Effector memory CD8-positive, alpha-beta T cell (primary cell): Measurements from ENCODE around the gene TPX2.
"Not testable (repeated sequence)": the region's sequence is repeated elsewhere in the genome, so short reads cannot be mapped to it uniquely, and the experiment has no call there.

ENCODE experiments used
- ATAC-seq: fragments of 150-1000 bp; cut with Tn5 transposase; replicated peaks from 2 replicates; pipeline ENCODE4 v1.10.0; 2021; ENCODE audit warnings: mild to moderate bottlenecking, moderate library complexity
- DNase-seq, 3 experiments: peaks; one replicate each; pipeline ENCODE4 v3.0.0; 2021
- H3K27ac Mint-ChIP-seq, 2 donors: one replicate each; pipeline ENCODE4 v1.8.0; 2022; ENCODE audit warnings: mild to moderate bottlenecking in 2 of 2, mixed read lengths in 2 of 2, moderate library complexity in 2 of 2
- H3K27me3 Mint-ChIP-seq, 2 donors: one replicate each; pipeline ENCODE4 v1.8.0; 2022; ENCODE audit warnings: mixed read lengths in 2 of 2
- H3K36me3 Mint-ChIP-seq: one replicate; pipeline ENCODE4 v1.8.0; 2022; ENCODE audit warnings: mild to moderate bottlenecking, moderate library complexity, mixed read lengths; ENCODE audit not compliant: insufficient read depth
- H3K4me1 Mint-ChIP-seq, 2 donors: one replicate each; pipeline ENCODE4 v1.8.0; 2022; ENCODE audit warnings: low read depth in 2 of 2, mixed read lengths in 2 of 2
- H3K4me3 Mint-ChIP-seq, 2 donors: one replicate each; pipeline ENCODE4 v1.8.0; 2022; ENCODE audit warnings: mild to moderate bottlenecking in 2 of 2, mixed read lengths in 2 of 2, moderate library complexity in 2 of 2
- H3K9me3 Mint-ChIP-seq, 2 donors: one replicate each; pipeline ENCODE4 v1.8.0; 2022; ENCODE audit warnings: mixed read lengths in 2 of 2

Gene TPX2

GRCh38 chr20:31811796-31812728, 73.0 kb downstream of the TPX2 start:
- no peaks in the 10 kb centered on the region for H3K27me3 Mint-ChIP-seq
- no peaks in the 10 kb centered on the region for H3K36me3 Mint-ChIP-seq
- no peaks in the 10 kb centered on the region for H3K9me3 Mint-ChIP-seq
- no peaks in the 10 kb centered on the region for H3K4me1 Mint-ChIP-seq
- ATAC-seq = no peak
- no peak overlapping the region for H3K27ac Mint-ChIP-seq
- no peak for DNase-seq
- no peak overlapping the region for H3K4me3 Mint-ChIP-seq

GRCh38 chr20:31813611-31814010, 74.5 kb downstream of the TPX2 start:
- Mint-ChIP-seq H3K36me3 (no peaks in the 10 kb centered on the region), H3K27ac (no peak overlapping the region), H3K9me3 (no peaks in the 10 kb centered on the region), H3K4me3 (no peak overlapping the region), H3K27me3 (no peaks in the 10 kb centered on the region), H3K4me1 (no peaks in the 10 kb centered on the region)
- no peak for ATAC-seq
- no peak for DNase-seq

- H3K4me3 Mint-ChIP-seq, H3K9me3 Mint-ChIP-seq, H3K36me3 Mint-ChIP-seq, DNase-seq, H3K4me1 Mint-ChIP-seq, ATAC-seq, H3K27me3 Mint-ChIP-seq, H3K27ac Mint-ChIP-seq: not testable (repeated sequence)
Observed at GRCh38 chr20:31814142-31814541, 75.1 kb downstream of the TPX2 start.

- Mint-ChIP-seq H3K4me3 (no peak overlapping the region), H3K36me3 (no peaks in the 10 kb centered on the region), H3K27me3 (no peaks in the 10 kb centered on the region), H3K9me3 (no peaks in the 10 kb centered on the region), H3K4me1 (no peaks in the 10 kb centered on the region), H3K27ac (no peak overlapping the region)
- ATAC-seq (no peak), DNase-seq (no peak)
Observed at GRCh38 chr20:31815408-31816188, 76.5 kb downstream of the TPX2 start.

GRCh38 chr20:31816221-31816620, 77.1 kb downstream of the TPX2 start:
- DNase-seq (no peak), ATAC-seq (no peak)
- no peak overlapping the region for H3K4me3 Mint-ChIP-seq
- H3K4me1 Mint-ChIP-seq = no peaks in the 10 kb centered on the region
- H3K27me3 Mint-ChIP-seq = no peaks in the 10 kb centered on the region
- H3K9me3 Mint-ChIP-seq = no peaks in the 10 kb centered on the region
- H3K27ac Mint-ChIP-seq = no peak overlapping the region
- no peaks in the 10 kb centered on the region for H3K36me3 Mint-ChIP-seq

GRCh38 chr20:31817461-31817860, 78.4 kb downstream of the TPX2 start:
- Mint-ChIP-seq H3K27me3 (no peaks in the 10 kb centered on the region), H3K9me3 (no peaks in the 10 kb centered on the region), H3K4me1 (no peaks in the 10 kb centered on the region), H3K27ac (no peak overlapping the region), H3K36me3 (no peaks in the 10 kb centered on the region), H3K4me3 (no peak overlapping the region)
- ATAC-seq (no peak), DNase-seq (no peak)

GRCh38 chr20:31818376-31818908, 79.4 kb downstream of the TPX2 start:
- Mint-ChIP-seq H3K4me1 (peaks cover 4% of the 10 kb centered on the region in 2 donors), H3K27ac (no peak overlapping the region), H3K27me3 (no peaks in the 10 kb centered on the region), H3K36me3 (no peaks in the 10 kb centered on the region), H3K4me3 (no peak overlapping the region), H3K9me3 (no peaks in the 10 kb centered on the region)
- no peak for DNase-seq
- ATAC-seq = no peak

- no peak for DNase-seq
- Mint-ChIP-seq H3K4me3 (no peak within 1 kb of the TSS), H3K9me3 (no peaks in the 10 kb centered on the region), H3K27ac (no peak within 1 kb of the TSS), H3K4me1 (peaks cover 4% of the 10 kb centered on the region in 2 donors), H3K36me3 (no peaks in the 10 kb centered on the region), H3K27me3 (no peaks in the 10 kb centered on the region)
- ATAC-seq = no peak
Observed at GRCh38 chr20:31819083-31819784, 80.1 kb downstream of the TPX2 start, which contains the start of gene MYLK2. Gene MYLK2, plus strand, starts transcription at chr20:31819356. Its CDS starts 225 bp downstream, at chr20:31819581.

GRCh38 chr20:31820228-31820627, 81.1 kb downstream of the TPX2 start:
- Mint-ChIP-seq H3K4me1 (peaks cover 4% of the 10 kb centered on the region in 2 donors), H3K4me3 (no peak overlapping the region), H3K27ac (no peak overlapping the region), H3K27me3 (no peaks in the 10 kb centered on the region), H3K36me3 (no peaks in the 10 kb centered on the region), H3K9me3 (no peaks in the 10 kb centered on the region)
- ATAC-seq (no peak), DNase-seq (no peak)

GRCh38 chr20:31821427-31821826, 82.3 kb downstream of the TPX2 start:
- no peaks in the 10 kb centered on the region for H3K9me3 Mint-ChIP-seq
- no peak for ATAC-seq
- no peak overlapping the region for H3K27ac Mint-ChIP-seq
- DNase-seq = no peak
- no peak overlapping the region for H3K4me3 Mint-ChIP-seq
- H3K4me1 Mint-ChIP-seq = peaks cover 4% of the 10 kb centered on the region in 2 donors
- no peaks in the 10 kb centered on the region for H3K36me3 Mint-ChIP-seq
- H3K27me3 Mint-ChIP-seq = no peaks in the 10 kb centered on the region

GRCh38 chr20:31822421-31823330, 83.6 kb downstream of the TPX2 start:
- Mint-ChIP-seq H3K27ac (no peak overlapping the region), H3K4me1 (peaks cover 4% of the 10 kb centered on the region in 2 donors), H3K9me3 (no peaks in the 10 kb centered on the region), H3K4me3 (peak overlapping the region in 1 of 2 donors; percentile 59), H3K27me3 (no peaks in the 10 kb centered on the region), H3K36me3 (no peaks in the 10 kb centered on the region)
- ATAC-seq (peak; percentile 90), DNase-seq (peak; percentile 72 to 75 (median 75))

GRCh38 chr20:31823360-31824124, 84.5 kb downstream of the TPX2 start:
- Mint-ChIP-seq H3K27ac (no peak overlapping the region), H3K36me3 (no peaks in the 10 kb centered on the region), H3K9me3 (no peaks in the 10 kb centered on the region), H3K4me1 (peaks cover 4% of the 10 kb centered on the region in 2 donors), H3K27me3 (no peaks in the 10 kb centered on the region), H3K4me3 (no peak overlapping the region)
- ATAC-seq = no peak
- no peak for DNase-seq
